ENCODE data around the gene ADCY9. TPM values are rescaled to one million over a fixed set of nuclear protein-coding genes. Genes with fewer than 3 reads are reported as not detected.

ADCY9 gene
- polyA plus RNA-seq, 1 donor (not counting 4 experiments of a cell fraction or from before 2014, with no cell fraction given): 3.0 TPM

- no peak overlapping the region for H3K27ac ChIP-seq (ENCODE audit: control insufficient read depth, insufficient read depth, low read length)
- H3K36me3 ChIP-seq (ENCODE audit: control insufficient read depth in 2 of 2, extremely low read depth in 1 of 2, insufficient read depth in 2 of 2, low read length in 2 of 2): peaks cover 0 to 2% of the 10 kb centered on the region in 2 experiments
- TF ChIP-seq CTCF (optimal IDR thresholded peaks at IDR 0.05 in 1 of 3, IDR thresholded peaks at IDR 0.05 in 1 of 3, conservative IDR thresholded peaks at IDR 0.05 in 1 of 3; ENCODE audit: extremely low read depth in 1 of 3, insufficient read depth in 2 of 3, low read length in 3 of 3) (no peak), EZH2 (IDR thresholded peaks at IDR 0.05; ENCODE audit: low read length) (no peak)
- H3K9me3 ChIP-seq (ENCODE audit: control insufficient read depth, low read depth, low read length): no peaks in the 10 kb centered on the region
- no peaks in the 10 kb centered on the region for H4K20me1 ChIP-seq (ENCODE audit: control insufficient read depth, extremely low read depth, insufficient read depth, low read length)
- peaks cover 6% of the 10 kb centered on the region for H3K4me1 ChIP-seq (ENCODE audit: control insufficient read depth, extremely low read depth, insufficient read depth, low read length)
- no peak overlapping the region for H3K4me2 ChIP-seq (ENCODE audit: control insufficient read depth, extremely low read depth, insufficient read depth, low read depth, low read length)
- H3K27me3 ChIP-seq (ENCODE audit: control insufficient read depth, extremely low read depth, insufficient read depth, low read length): no peaks in the 10 kb centered on the region
- no peaks in the 10 kb centered on the region for H3K79me2 ChIP-seq (ENCODE audit: control insufficient read depth, insufficient read depth, low read length)
- dilution Hi-C loops (cut with MboI; ENCODE audit: extremely low pct_ligation_motif_present, low sequenced_read_pairs): no loop called here
- no peak overlapping the region for H3K9ac ChIP-seq (ENCODE audit: control insufficient read depth, extremely low read depth, insufficient read depth, low read length)
- no peak overlapping the region for H2AFZ ChIP-seq (ENCODE audit: control insufficient read depth, low read length)
- FAIRE-seq (no peak), DNase-seq (ENCODE audit: low read depth, low spot score) (no peak)
- H3K4me3 ChIP-seq (ENCODE audit: control insufficient read depth in 2 of 3, extremely low read depth in 1 of 3, insufficient read depth in 2 of 3, low read depth in 1 of 3, low read length in 3 of 3): no peak overlapping the region
- no peaks in the 10 kb centered on the region for H3K9me1 ChIP-seq (ENCODE audit: control insufficient read depth, extremely low read depth, insufficient read depth, low read length)
Observed at GRCh38 chr16:3979518-3979917, 136.7 kb downstream of the ADCY9 start.

- no peaks in the 10 kb centered on the region for H3K9me1 ChIP-seq (ENCODE audit: control insufficient read depth, extremely low read depth, insufficient read depth, low read length)
- H3K9ac ChIP-seq (ENCODE audit: control insufficient read depth, extremely low read depth, insufficient read depth, low read length): no peak overlapping the region
- no peak overlapping the region for H3K27ac ChIP-seq (ENCODE audit: control insufficient read depth, insufficient read depth, low read length)
- no peaks in the 10 kb centered on the region for H3K9me3 ChIP-seq (ENCODE audit: control insufficient read depth, low read depth, low read length)
- H3K36me3 ChIP-seq (ENCODE audit: control insufficient read depth in 2 of 2, extremely low read depth in 1 of 2, insufficient read depth in 2 of 2, low read length in 2 of 2): peaks cover 0 to 2% of the 10 kb centered on the region in 2 experiments
- no peaks in the 10 kb centered on the region for H3K27me3 ChIP-seq (ENCODE audit: control insufficient read depth, extremely low read depth, insufficient read depth, low read length)
- no peak overlapping the region for H3K4me3 ChIP-seq (ENCODE audit: control insufficient read depth in 2 of 3, extremely low read depth in 1 of 3, insufficient read depth in 2 of 3, low read depth in 1 of 3, low read length in 3 of 3)
- no peaks in the 10 kb centered on the region for H3K79me2 ChIP-seq (ENCODE audit: control insufficient read depth, insufficient read depth, low read length)
- DNase-seq (ENCODE audit: low read depth, low spot score) (no peak), FAIRE-seq (no peak)
- H2AFZ ChIP-seq (ENCODE audit: control insufficient read depth, low read length): no peak overlapping the region
- no peak overlapping the region for H3K4me2 ChIP-seq (ENCODE audit: control insufficient read depth, extremely low read depth, insufficient read depth, low read depth, low read length)
- TF ChIP-seq CTCF (optimal IDR thresholded peaks at IDR 0.05 in 1 of 3, IDR thresholded peaks at IDR 0.05 in 1 of 3, conservative IDR thresholded peaks at IDR 0.05 in 1 of 3; ENCODE audit: extremely low read depth in 1 of 3, insufficient read depth in 2 of 3, low read length in 3 of 3) (no peak), EZH2 (IDR thresholded peaks at IDR 0.05; ENCODE audit: low read length) (no peak)
- no peaks in the 10 kb centered on the region for H4K20me1 ChIP-seq (ENCODE audit: control insufficient read depth, extremely low read depth, insufficient read depth, low read length)
- dilution Hi-C loops (cut with MboI; ENCODE audit: extremely low pct_ligation_motif_present, low sequenced_read_pairs): no loop called here
- peaks cover 6% of the 10 kb centered on the region for H3K4me1 ChIP-seq (ENCODE audit: control insufficient read depth, extremely low read depth, insufficient read depth, low read length)
Observed at GRCh38 chr16:3979070-3979469, 137.2 kb downstream of the ADCY9 start.
